Caco-2 (cell line): ENCODE data around the gene TTYH1. TPM values are rescaled to one million over a fixed set of nuclear protein-coding genes. Genes with fewer than 3 reads are reported as not detected.
A peak's percentile ranks its signal among the peaks of the same experiment; 100 is the strongest.

Experiments
- BruUV-seq: library from RNA; stranded (reverse); fragments of 400-500 nt; replicated peaks from 2 replicates; lab custom pipeline; 2021; lab: Mats Ljungman, UMichigan
- CTCF ChIA-PET: fragments of 300-600 bp; sonication (Branson Sonifier 250); formaldehyde crosslinking; loops from one replicate; lab custom pipeline; 2022; ENCODE audit warnings: antibody characterized with exemption; lab: Charles Lee
- POLR2A ChIA-PET: fragments of 300-600 bp; sonication (Branson Sonifier 250); formaldehyde crosslinking; loops from one replicate; lab custom pipeline; 2022; ENCODE audit warnings: antibody characterized with exemption; lab: Charles Lee
- DNase-seq, 2 experiments: peaks; one replicate each; pipeline versions ENCODE4 v3.0.0 to v3.0.0-alpha.2; 2020 to 2022
- H3K27me3 ChIP-seq: replicated peaks from 2 replicates; pipeline ENCODE4 v1.6.0; 2011; ENCODE audit warnings: low read length; ENCODE audit not compliant: control insufficient read depth, insufficient read depth
- H3K36me3 ChIP-seq: 2 replicates; pipeline ENCODE4 v1.5.1; 2011; ENCODE audit warnings: low read length; ENCODE audit not compliant: control insufficient read depth, insufficient read depth
- H3K4me1 ChIP-seq: fragments of 250-450 bp; sonication (Bioruptor Pico); 2 replicates; pipeline ENCODE4 v1.5.1; 2020; ENCODE audit warnings: mild to moderate bottlenecking
- H3K4me3 ChIP-seq: 2 replicates; pipeline ENCODE4 v1.5.1; 2011; ENCODE audit warnings: low read depth, mild to moderate bottlenecking, control low read depth, low read length
- H3K9me3 ChIP-seq: fragments of 250-450 bp; sonication (Bioruptor Pico); 2 replicates; pipeline ENCODE4 v1.5.1; 2020; ENCODE audit warnings: mild to moderate bottlenecking, moderate library complexity
- H3K27ac Mint-ChIP-seq: one replicate; pipeline ENCODE4 v1.8.0; 2022; ENCODE audit warnings: mixed read lengths; ENCODE audit not compliant: unreplicated experiment
- H3K27me3 Mint-ChIP-seq: one replicate; pipeline ENCODE4 v1.8.0; 2022; ENCODE audit warnings: mixed read lengths; ENCODE audit not compliant: insufficient read depth, unreplicated experiment
- H3K36me3 Mint-ChIP-seq: one replicate; pipeline ENCODE4 v1.8.0; 2022; ENCODE audit warnings: mild to moderate bottlenecking, mixed read lengths; ENCODE audit not compliant: insufficient read depth, unreplicated experiment
- H3K4me1 Mint-ChIP-seq: one replicate; pipeline ENCODE4 v1.8.0; 2022; ENCODE audit warnings: low read depth, mixed read lengths; ENCODE audit not compliant: unreplicated experiment
- H3K4me3 Mint-ChIP-seq: one replicate; pipeline ENCODE4 v1.8.0; 2022; ENCODE audit warnings: mild to moderate bottlenecking, moderate library complexity, mixed read lengths; ENCODE audit not compliant: unreplicated experiment
- H3K9me3 Mint-ChIP-seq: one replicate; pipeline ENCODE4 v1.8.0; 2022; ENCODE audit warnings: mixed read lengths; ENCODE audit not compliant: unreplicated experiment
- CTCF ChIP-seq, 2 experiments: fragments of 200-600 bp in 1 of 2; IDR thresholded peaks; 1 replicate in 1 of 2; 2 replicates in 1 of 2; pipeline versions ENCODE4 v1.5.1 to v1.8.0; 2011 to 2022; ENCODE audit warnings: antibody characterized with exemption in 1 of 2, control low read depth in 1 of 2, inconsistent platforms in 1 of 2, low read depth in 1 of 2, low read length in 1 of 2, mild to moderate bottlenecking in 1 of 2, moderate library complexity in 1 of 2; ENCODE audit not compliant: insufficient read depth in 1 of 2, severe bottlenecking in 1 of 2, unreplicated experiment in 1 of 2
- intact Hi-C: fragments of 100-400 bp; cut with micrococcal nuclease; formaldehyde crosslinking; loops from one replicate; pipeline ENCODE4 v1.10.0; 2022; ENCODE audit not compliant: unreplicated experiment
- total RNA-seq: library from RNA; stranded (reverse); gene quantifications from 2 replicates; pipeline ENCODE4 v1.2.3, GENCODE V29; 2022

The TTYH1 gene
- total RNA-seq, 1 experiment from 2014 or later, result not detected

GRCh38 chr19:54431255-54431838 is 16.1 kb downstream of the TTYH1 start:
- no peak overlapping the region for H3K4me3 ChIP-seq
- no peak for TF ChIP-seq CTCF (IDR thresholded peaks at IDR 0.05; ENCODE audit: insufficient read depth in 1 of 2, low read depth in 1 of 2, low read length in 1 of 2, severe bottlenecking in 1 of 2, unreplicated experiment in 1 of 2)
- no TSS peak for BruUV-seq
- no peaks in the 10 kb centered on the region for H3K36me3 ChIP-seq
- H3K27me3 Mint-ChIP-seq, result peaks cover 9% of the 10 kb centered on the region
- H3K36me3 Mint-ChIP-seq, result peaks cover 49% of the 10 kb centered on the region
- intact Hi-C loops, result loop anchor here (1.0 kb wide), 1 partner anchor 46 kb away; no protein-coding TSS in a partner anchor
- no peaks in the 10 kb centered on the region; the same call in 1 of the 2 replicates for H3K4me1 ChIP-seq
- CTCF ChIA-PET, result interaction anchor here (0.6 to 1.4 kb wide), 2 partner anchors 11 kb away, joined by 3 read pairs; no protein-coding TSS in a partner anchor
- H3K4me1 Mint-ChIP-seq, result peaks cover 9% of the 10 kb centered on the region
- POLR2A ChIA-PET, result interaction anchor here (1.1 kb wide), 1 partner anchor 17 kb away, joined by 14 read pairs; no protein-coding TSS in a partner anchor
- no peak for DNase-seq
- no peaks in the 10 kb centered on the region for H3K9me3 Mint-ChIP-seq
- no peaks in the 10 kb centered on the region for H3K27me3 ChIP-seq
- no peaks in the 10 kb centered on the region for H3K9me3 ChIP-seq
- H3K4me3 Mint-ChIP-seq, result peak overlapping the region; percentile 60
- H3K27ac Mint-ChIP-seq, result no peak overlapping the region

- BruUV-seq, result no TSS peak
- Mint-ChIP-seq H3K9me3 (no peaks in the 10 kb centered on the region), H3K4me1 (peaks cover 9% of the 10 kb centered on the region), H3K27ac (no peak overlapping the region), H3K27me3 (peaks cover 9% of the 10 kb centered on the region), H3K4me3 (peak overlapping the region; percentile 24), H3K36me3 (peaks cover 49% of the 10 kb centered on the region)
- no peak for TF ChIP-seq CTCF (IDR thresholded peaks at IDR 0.05; ENCODE audit: insufficient read depth in 1 of 2, low read depth in 1 of 2, low read length in 1 of 2, severe bottlenecking in 1 of 2, unreplicated experiment in 1 of 2)
- POLR2A ChIA-PET, result no interaction called here
- CTCF ChIA-PET, result interaction anchor here (0.6 kb wide), 1 partner anchor 12 kb away, joined by 3 read pairs; no protein-coding TSS in a partner anchor
- no peaks in the 10 kb centered on the region; the same call in 1 of the 2 replicates for H3K4me1 ChIP-seq
- H3K27me3 ChIP-seq, result no peaks in the 10 kb centered on the region
- H3K36me3 ChIP-seq, result no peaks in the 10 kb centered on the region
- no peak overlapping the region for H3K4me3 ChIP-seq
- intact Hi-C loops, result no loop called here
- no peaks in the 10 kb centered on the region for H3K9me3 ChIP-seq
- DNase-seq, result no peak
Measured at GRCh38 chr19:54432144-54432738, 17.0 kb downstream of the TTYH1 start.

GRCh38 chr19:54433697-54434096 is 18.4 kb downstream of the TTYH1 start:
- Histone ChIP-seq H3K4me3 (no peak overlapping the region), H3K4me1 (no peaks in the 10 kb centered on the region; the same call in 1 of the 2 replicates), H3K36me3 (no peaks in the 10 kb centered on the region), H3K9me3 (no peaks in the 10 kb centered on the region), H3K27me3 (no peaks in the 10 kb centered on the region)
- intact Hi-C loops, result no loop called here
- Mint-ChIP-seq H3K9me3 (no peaks in the 10 kb centered on the region), H3K27ac (no peak overlapping the region), H3K4me1 (peaks cover 9% of the 10 kb centered on the region), H3K4me3 (no peak overlapping the region), H3K36me3 (peaks cover 43% of the 10 kb centered on the region), H3K27me3 (peaks cover 9% of the 10 kb centered on the region)
- CTCF ChIA-PET, result no interaction called here
- no TSS peak for BruUV-seq
- no peak for DNase-seq
- no peak for TF ChIP-seq CTCF (IDR thresholded peaks at IDR 0.05; ENCODE audit: insufficient read depth in 1 of 2, low read depth in 1 of 2, low read length in 1 of 2, severe bottlenecking in 1 of 2, unreplicated experiment in 1 of 2)
- POLR2A ChIA-PET, result no interaction called here
